Mucosa of descending colon (tissue), 3 donors: ENCODE measurements around the gene RAD1. TPM values are rescaled to one million over a fixed set of nuclear protein-coding genes. Genes with fewer than 3 reads are reported as not detected.
A peak's percentile ranks its signal among the peaks of the same experiment; 100 is the strongest.

Experiments
- ATAC-seq: fragments of 200-7000 bp; cut with Tn5 transposase; one replicate; pipeline ENCODE4 v1.9.1; 2020; ENCODE audit warnings: mild to moderate bottlenecking, moderate library complexity
- DNase-seq, 3 donors: peaks; one replicate each; pipeline ENCODE4 v3.0.0-alpha.2; 2020
- H3K36me3 ChIP-seq: fragments of 200-600 bp; one replicate; pipeline ENCODE4 v1.8.0; 2021; ENCODE audit warnings: low read depth, mild to moderate bottlenecking
- H3K4me1 ChIP-seq: fragments of 200-600 bp; one replicate; pipeline ENCODE4 v1.8.0; 2021; ENCODE audit warnings: low read depth, mild to moderate bottlenecking
- H3K4me3 ChIP-seq: fragments of 200-600 bp; one replicate; pipeline ENCODE4 v1.8.0; 2021; ENCODE audit warnings: mild to moderate bottlenecking
- H3K9me3 ChIP-seq: fragments of 200-600 bp; one replicate; pipeline ENCODE4 v1.8.0; 2021; ENCODE audit warnings: mild to moderate bottlenecking
- intact Hi-C, 2 donors: fragments of 100-400 bp; cut with DNase I in 1 of 2; cut with micrococcal nuclease in 1 of 2; formaldehyde crosslinking; loops; one replicate each; pipeline versions ENCODE4 v1.11.0 to v1.11.1; 2022; cut with DNase I, micrococcal nuclease
- total RNA-seq, 3 donors: library from RNA; stranded (reverse); fragmentation: NEBNext Ultra II Directional in 2 of 3; extraction: Animal tissue kit (Norgen Biotek cat#: 25700) in 2 of 3; gene quantifications; one replicate each; pipeline versions ENCODE4 v1.2.1 to v1.2.4, GENCODE V29; 2021 to 2023
- TF ChIP-seq, protein P1 (sequence below): fragments of 200-600 bp; IDR thresholded peaks from one replicate; pipeline ENCODE4 v1.8.0; 2022; ENCODE audit warnings: antibody characterized with exemption, mild to moderate bottlenecking
- donor health status: DM: no; HTN: no; CAD: no; lungs with moderate emphysema.
- donor health status: DM: no; HTN: no; CAD: no.
- donor health status: DM: no; HTN: yes; CAD: no.

RAD1 gene
- total RNA-seq, 3 donors from 2014 or later, result 12.0 to 14.7 (median 13.8) TPM

DNA sequence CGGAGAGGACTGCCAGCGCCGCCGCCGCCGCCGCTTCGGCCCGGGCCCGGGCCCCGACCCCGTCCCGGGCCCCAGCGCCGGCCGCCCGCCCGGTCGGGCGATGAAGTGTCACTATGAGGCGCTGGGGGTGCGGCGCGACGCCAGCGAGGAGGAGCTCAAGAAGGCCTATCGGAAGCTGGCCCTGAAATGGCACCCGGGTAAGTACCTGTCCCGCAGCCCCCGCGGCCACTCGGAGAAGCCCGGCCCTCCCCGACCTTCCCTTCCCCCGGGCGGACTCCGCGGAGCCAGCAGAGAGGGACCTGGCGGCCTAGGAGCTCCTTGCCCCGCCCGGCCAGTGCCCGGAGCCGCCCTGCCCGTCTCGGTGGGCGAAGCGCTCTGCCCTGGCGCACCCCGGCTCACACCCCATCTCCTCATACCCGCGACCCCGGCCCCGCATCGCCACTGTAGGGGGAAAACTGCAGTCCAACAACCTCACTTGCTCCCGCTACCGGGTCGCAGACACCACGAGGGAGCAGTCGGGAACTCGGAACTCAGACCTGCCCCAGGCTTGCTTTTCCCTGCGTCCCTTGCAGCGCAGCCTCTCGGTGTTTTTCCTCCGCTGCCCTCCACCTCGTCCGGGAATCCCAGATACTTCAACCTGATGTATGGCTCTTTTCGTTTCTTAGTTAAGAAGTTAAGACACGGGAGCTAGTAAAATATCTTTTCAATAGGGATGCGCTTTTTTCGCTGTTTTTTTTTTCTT lies 14.6 kb upstream of the RAD1 start:
- Histone ChIP-seq H3K4me1 (peaks cover 14% of the 10 kb centered on the region), H3K36me3 (no peaks in the 10 kb centered on the region), H3K9me3 (no peaks in the 10 kb centered on the region), H3K4me3 (peak overlapping the region; percentile 58)
- peak; percentile 90 to 94 (median 92) for DNase-seq
- intact Hi-C loops, result no loop called here
- ATAC-seq, result peak; percentile 80
- TF ChIP-seq, protein P1, sequence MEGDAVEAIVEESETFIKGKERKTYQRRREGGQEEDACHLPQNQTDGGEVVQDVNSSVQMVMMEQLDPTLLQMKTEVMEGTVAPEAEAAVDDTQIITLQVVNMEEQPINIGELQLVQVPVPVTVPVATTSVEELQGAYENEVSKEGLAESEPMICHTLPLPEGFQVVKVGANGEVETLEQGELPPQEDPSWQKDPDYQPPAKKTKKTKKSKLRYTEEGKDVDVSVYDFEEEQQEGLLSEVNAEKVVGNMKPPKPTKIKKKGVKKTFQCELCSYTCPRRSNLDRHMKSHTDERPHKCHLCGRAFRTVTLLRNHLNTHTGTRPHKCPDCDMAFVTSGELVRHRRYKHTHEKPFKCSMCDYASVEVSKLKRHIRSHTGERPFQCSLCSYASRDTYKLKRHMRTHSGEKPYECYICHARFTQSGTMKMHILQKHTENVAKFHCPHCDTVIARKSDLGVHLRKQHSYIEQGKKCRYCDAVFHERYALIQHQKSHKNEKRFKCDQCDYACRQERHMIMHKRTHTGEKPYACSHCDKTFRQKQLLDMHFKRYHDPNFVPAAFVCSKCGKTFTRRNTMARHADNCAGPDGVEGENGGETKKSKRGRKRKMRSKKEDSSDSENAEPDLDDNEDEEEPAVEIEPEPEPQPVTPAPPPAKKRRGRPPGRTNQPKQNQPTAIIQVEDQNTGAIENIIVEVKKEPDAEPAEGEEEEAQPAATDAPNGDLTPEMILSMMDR, result no peak

DNA sequence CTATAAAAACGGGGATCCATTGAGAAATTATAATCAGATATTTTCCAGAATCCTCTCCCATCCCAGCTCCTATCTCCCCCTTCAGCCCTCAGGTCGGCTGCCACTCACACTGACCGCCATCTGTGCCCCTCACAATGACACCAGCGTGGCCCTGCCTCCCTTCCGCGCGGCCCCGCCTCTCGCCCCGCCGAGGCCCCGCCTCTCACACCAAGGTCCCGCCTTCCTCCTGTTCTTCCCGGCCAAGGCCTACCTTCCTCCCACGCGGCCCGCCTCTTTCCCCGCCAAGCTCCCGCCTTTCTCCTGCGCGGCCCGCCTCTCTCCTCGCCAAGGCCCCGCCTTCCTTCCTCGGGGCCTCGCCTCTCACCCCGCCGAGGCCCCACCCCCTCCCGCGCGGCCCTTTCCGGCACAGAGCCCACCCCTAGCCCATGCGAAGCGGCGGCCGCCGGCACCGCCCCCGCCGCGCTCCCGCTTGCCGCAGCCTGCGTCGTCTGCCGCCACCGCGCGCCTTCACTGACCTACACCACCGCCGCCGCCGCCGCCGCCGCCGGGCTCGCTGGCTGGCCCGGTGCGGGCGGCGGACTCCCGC lies 13.9 kb upstream of the RAD1 start, which contains the start of gene DNAJC21:
DNAJC21 (plus strand) TSS at position 426 of the 586 bp plus-strand sequence. CDS start 261 bp downstream, outside the sequence.
- intact Hi-C loops, result no loop called here
- H3K9me3 ChIP-seq, result no peaks in the 10 kb centered on the region
- TF ChIP-seq, protein P1, result no peak
- H3K36me3 ChIP-seq, result no peaks in the 10 kb centered on the region
- peaks cover 14% of the 10 kb centered on the region for H3K4me1 ChIP-seq
- DNase-seq, result peak; percentile 97 to 99 (median 99)
- ATAC-seq, result peak; percentile 96
- peak within 1 kb of the TSS; percentile 58 for H3K4me3 ChIP-seq

DNA sequence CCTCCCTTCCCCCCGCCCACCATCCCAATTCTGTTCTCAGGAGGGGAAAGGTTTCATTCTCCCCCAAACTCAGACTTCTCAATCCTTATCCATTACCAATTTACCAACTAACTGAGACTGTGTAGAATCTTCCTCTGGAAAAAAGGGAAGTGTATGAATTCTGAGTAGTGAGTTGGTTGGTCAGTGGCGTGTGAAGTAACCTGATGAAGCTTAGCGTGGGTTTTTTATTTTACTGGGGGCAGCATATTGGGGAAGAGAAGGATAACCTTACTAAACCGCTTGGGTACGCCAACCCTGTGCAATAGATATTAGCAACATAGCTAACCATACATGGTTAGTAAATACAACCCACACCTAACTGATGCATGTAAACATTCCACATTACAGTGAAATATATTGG lies 13.0 kb upstream of the RAD1 start:
- no peak overlapping the region for H3K4me3 ChIP-seq
- DNase-seq (no peak), ATAC-seq (no peak)
- TF ChIP-seq, protein P1, result no peak
- H3K4me1 ChIP-seq, result peaks cover 14% of the 10 kb centered on the region
- H3K36me3 ChIP-seq, result no peaks in the 10 kb centered on the region
- intact Hi-C loops, result no loop called here
- no peaks in the 10 kb centered on the region for H3K9me3 ChIP-seq

DNA sequence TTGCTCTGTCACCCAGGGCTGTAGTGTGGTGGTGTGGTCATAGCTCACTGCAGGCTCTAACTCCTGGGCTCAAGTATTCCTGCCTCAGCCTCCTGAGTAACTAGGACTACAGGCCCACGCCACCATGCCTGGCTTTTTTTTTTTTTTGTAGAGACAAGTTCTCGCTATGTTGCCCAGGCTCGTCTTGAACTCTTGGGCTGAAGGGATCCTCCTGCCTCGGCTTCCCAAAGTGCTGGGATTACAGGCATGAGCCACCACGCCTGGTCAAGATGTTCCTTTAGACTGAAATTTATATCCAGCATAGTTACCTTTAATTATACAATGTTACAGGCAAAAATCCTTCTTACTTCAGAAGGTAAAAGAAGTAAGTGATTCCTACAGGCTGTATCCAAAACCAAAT lies 12.5 kb upstream of the RAD1 start:
- intact Hi-C loops, result no loop called here
- Histone ChIP-seq H3K36me3 (no peaks in the 10 kb centered on the region), H3K4me1 (peaks cover 14% of the 10 kb centered on the region), H3K9me3 (no peaks in the 10 kb centered on the region), H3K4me3 (no peak overlapping the region)
- TF ChIP-seq, protein P1, result no peak
- DNase-seq (no peak), ATAC-seq (no peak)

DNA sequence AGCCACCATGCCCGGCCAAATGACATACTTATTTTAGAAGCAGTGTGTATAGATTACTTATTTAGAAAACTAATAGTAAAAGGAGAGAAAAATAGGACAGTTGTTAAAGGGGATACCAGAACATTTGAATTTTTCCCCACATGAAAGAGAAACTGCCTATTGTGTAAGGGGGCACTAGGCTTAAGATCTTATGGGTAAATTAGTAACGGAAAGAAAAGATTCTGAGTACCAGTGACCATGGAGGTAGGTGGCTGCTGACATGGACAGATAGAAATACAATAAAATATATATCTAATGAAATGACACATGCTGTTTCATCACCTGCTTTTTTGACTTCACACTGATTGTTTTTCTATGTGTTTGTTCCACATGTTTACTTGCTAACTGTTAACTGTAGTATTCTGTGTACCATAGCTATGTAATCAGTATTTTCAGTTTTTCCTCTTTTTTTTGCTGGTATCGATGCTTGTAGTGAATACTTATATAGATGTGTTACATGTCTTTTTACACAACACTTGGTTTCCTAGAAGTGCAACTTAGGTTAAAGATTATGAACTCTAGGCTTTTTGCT lies 11.1 kb upstream of the RAD1 start:
- TF ChIP-seq, protein P1, result no peak
- Histone ChIP-seq H3K4me3 (no peak overlapping the region), H3K4me1 (peaks cover 10% of the 10 kb centered on the region), H3K36me3 (no peaks in the 10 kb centered on the region), H3K9me3 (no peaks in the 10 kb centered on the region)
- no peak for ATAC-seq
- intact Hi-C loops, result no loop called here
- no peak for DNase-seq
